Measurements from ENCODE around the gene ATP2C2. TPM values are rescaled to one million over a fixed set of nuclear protein-coding genes. Genes with fewer than 3 reads are reported as not detected.

The ATP2C2 gene
- total RNA-seq, 1 experiment from 2014 or later = not detected

DNA sequence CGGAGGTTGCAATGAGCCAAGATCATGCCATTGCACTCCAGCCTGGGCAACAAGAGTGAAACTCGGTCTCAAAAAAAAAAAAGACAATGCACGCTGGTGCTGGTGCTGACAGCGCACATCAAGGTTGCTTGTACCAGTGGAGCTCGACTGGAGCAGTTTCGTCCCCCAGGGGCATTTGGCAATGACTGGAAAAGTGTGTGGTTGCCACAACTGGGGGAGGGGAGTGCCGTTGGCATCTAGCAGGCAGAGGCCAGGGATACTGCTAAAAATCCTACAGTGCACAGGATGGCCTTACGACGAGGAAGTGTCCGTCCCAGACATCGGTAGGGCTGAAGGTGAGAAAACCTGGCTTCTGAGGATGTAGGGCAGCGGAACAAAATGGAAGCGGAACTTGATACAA, 133.7 kb downstream of the ATP2C2 start:
- TF ChIP-seq EZH2 (IDR thresholded peaks at IDR 0.05; ENCODE audit: borderline replicate concordance, low read depth, low read length, poor library complexity, severe bottlenecking) = no peak
- TF ChIP-seq, protein P1, sequence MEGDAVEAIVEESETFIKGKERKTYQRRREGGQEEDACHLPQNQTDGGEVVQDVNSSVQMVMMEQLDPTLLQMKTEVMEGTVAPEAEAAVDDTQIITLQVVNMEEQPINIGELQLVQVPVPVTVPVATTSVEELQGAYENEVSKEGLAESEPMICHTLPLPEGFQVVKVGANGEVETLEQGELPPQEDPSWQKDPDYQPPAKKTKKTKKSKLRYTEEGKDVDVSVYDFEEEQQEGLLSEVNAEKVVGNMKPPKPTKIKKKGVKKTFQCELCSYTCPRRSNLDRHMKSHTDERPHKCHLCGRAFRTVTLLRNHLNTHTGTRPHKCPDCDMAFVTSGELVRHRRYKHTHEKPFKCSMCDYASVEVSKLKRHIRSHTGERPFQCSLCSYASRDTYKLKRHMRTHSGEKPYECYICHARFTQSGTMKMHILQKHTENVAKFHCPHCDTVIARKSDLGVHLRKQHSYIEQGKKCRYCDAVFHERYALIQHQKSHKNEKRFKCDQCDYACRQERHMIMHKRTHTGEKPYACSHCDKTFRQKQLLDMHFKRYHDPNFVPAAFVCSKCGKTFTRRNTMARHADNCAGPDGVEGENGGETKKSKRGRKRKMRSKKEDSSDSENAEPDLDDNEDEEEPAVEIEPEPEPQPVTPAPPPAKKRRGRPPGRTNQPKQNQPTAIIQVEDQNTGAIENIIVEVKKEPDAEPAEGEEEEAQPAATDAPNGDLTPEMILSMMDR (conservative IDR thresholded peaks at IDR 0.05; ENCODE audit: low read depth, low read length) = no peak
- no peak overlapping the region for H3K27ac ChIP-seq (ENCODE audit: low read depth, low read length, poor library complexity, severe bottlenecking)
- intact Hi-C loops (cut with micrococcal nuclease; ENCODE audit: unreplicated experiment) = no loop called here
- no peaks in the 10 kb centered on the region for H3K9me3 ChIP-seq (ENCODE audit: low read depth, low read length, poor library complexity, severe bottlenecking)
- no peak for DNase-seq (ENCODE audit: low spot score)
- CTCF ChIA-PET = no interaction called here
- POLR2A ChIA-PET (ENCODE audit: low non-redundant PET) = no interaction called here
- BruUV-seq (replicated peaks) = no TSS peak
- H3K36me3 ChIP-seq (ENCODE audit: insufficient read depth, low read length, poor library complexity, severe bottlenecking) = no peaks in the 10 kb centered on the region
- no peaks in the 10 kb centered on the region for H3K27me3 ChIP-seq (replicated peaks; ENCODE audit: insufficient read depth, low read depth, low read length, poor library complexity)
- peaks cover 3% of the 10 kb centered on the region for H3K4me1 ChIP-seq (ENCODE audit: insufficient read depth, low read length, poor library complexity, severe bottlenecking)
- H3K4me3 ChIP-seq (ENCODE audit: low read depth, low read length, poor library complexity, severe bottlenecking) = no peak overlapping the region

DNA sequence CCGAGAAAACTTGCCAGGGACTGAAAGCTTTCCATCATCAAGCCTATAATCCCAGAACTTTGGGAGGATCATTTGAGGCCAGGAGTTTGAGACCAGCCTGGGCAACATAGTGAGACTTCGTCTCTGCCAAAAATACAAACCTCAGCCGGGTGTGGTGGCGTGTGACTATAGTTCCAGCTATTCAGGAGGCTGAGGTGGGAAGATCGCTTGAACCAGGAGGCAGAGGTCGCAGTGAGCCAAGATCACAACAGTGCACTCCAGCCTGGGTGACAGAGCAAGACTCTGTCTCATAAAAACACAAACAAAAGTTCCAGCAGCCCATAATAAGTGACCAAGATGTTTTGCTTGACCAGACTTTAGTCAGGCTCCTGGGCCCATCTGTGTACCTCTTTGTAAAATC, 134.2 kb downstream of the ATP2C2 start:
- peaks cover 3% of the 10 kb centered on the region for H3K4me1 ChIP-seq (ENCODE audit: insufficient read depth, low read length, poor library complexity, severe bottlenecking)
- H3K27me3 ChIP-seq (replicated peaks; ENCODE audit: insufficient read depth, low read depth, low read length, poor library complexity) = no peaks in the 10 kb centered on the region
- H3K4me3 ChIP-seq (ENCODE audit: low read depth, low read length, poor library complexity, severe bottlenecking) = no peak overlapping the region
- no peaks in the 10 kb centered on the region for H3K9me3 ChIP-seq (ENCODE audit: low read depth, low read length, poor library complexity, severe bottlenecking)
- intact Hi-C loops (cut with micrococcal nuclease; ENCODE audit: unreplicated experiment) = no loop called here
- TF ChIP-seq, protein P1 (conservative IDR thresholded peaks at IDR 0.05; ENCODE audit: low read depth, low read length) = no peak
- no peak for TF ChIP-seq EZH2 (IDR thresholded peaks at IDR 0.05; ENCODE audit: borderline replicate concordance, low read depth, low read length, poor library complexity, severe bottlenecking)
- BruUV-seq (replicated peaks) = no TSS peak
- no peak overlapping the region for H3K27ac ChIP-seq (ENCODE audit: low read depth, low read length, poor library complexity, severe bottlenecking)
- DNase-seq (ENCODE audit: low spot score) = no peak
- H3K36me3 ChIP-seq (ENCODE audit: insufficient read depth, low read length, poor library complexity, severe bottlenecking) = no peaks in the 10 kb centered on the region
- ChIA-PET CTCF (interaction anchor here (0.6 kb wide), 1 partner anchor 11 kb away, joined by 3 read pairs; no protein-coding TSS in a partner anchor), POLR2A (ENCODE audit: low non-redundant PET) (no interaction called here)

DNA sequence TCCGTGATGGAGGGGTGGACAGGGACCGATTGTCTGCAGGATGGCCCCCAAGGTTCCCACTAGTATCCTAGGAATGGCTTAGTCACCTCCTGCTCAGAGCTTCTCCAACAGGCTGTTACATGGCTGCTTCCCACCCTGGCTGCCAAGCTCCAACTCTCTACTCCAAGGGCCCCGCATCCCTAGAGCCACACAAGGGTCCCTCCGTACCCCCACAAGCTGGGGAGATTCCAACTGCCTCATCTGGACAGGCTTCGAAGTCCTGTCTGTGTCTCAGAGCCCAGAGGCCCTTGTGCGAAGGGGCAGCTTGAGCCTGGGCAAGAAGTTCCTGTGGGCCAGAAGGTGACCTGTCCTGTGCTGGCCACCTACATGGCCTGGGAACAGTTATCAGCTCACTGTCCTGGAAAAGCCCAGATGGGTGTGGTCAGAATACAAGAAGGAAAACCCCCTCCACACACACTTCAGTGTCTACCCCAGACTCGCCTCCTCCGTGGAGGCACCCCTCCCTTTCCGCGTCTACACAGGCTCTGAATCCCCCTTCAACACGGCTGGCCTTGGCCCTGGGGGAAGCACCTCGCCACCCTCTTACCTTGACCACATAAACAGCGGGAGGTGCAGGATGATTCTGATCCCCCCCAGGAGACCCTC, 135.5 kb downstream of the ATP2C2 start:
- POLR2A ChIA-PET (ENCODE audit: low non-redundant PET) = interaction anchor here (0.6 kb wide), 1 partner anchor 62 kb away, joined by 3 read pairs; no protein-coding TSS in a partner anchor
- BruUV-seq (replicated peaks) = no TSS peak
- H3K27me3 ChIP-seq (replicated peaks; ENCODE audit: insufficient read depth, low read depth, low read length, poor library complexity) = no peaks in the 10 kb centered on the region

More for the DNA sequence above, 135.5 kb downstream of the ATP2C2 start:
- intact Hi-C loops (cut with micrococcal nuclease; ENCODE audit: unreplicated experiment) = no loop called here
- Histone ChIP-seq H3K27ac (ENCODE audit: low read depth, low read length, poor library complexity, severe bottlenecking) (peak overlapping the region; percentile 84), H3K36me3 (ENCODE audit: insufficient read depth, low read length, poor library complexity, severe bottlenecking) (no peaks in the 10 kb centered on the region), H3K4me3 (ENCODE audit: low read depth, low read length, poor library complexity, severe bottlenecking) (peak overlapping the region; percentile 72), H3K9me3 (ENCODE audit: low read depth, low read length, poor library complexity, severe bottlenecking) (no peaks in the 10 kb centered on the region), H3K4me1 (ENCODE audit: insufficient read depth, low read length, poor library complexity, severe bottlenecking) (peaks cover 3% of the 10 kb centered on the region)
- CTCF ChIA-PET = no interaction called here
- no peak for DNase-seq (ENCODE audit: low spot score)
- TF ChIP-seq, protein P1 (conservative IDR thresholded peaks at IDR 0.05; ENCODE audit: low read depth, low read length) = no peak
- TF ChIP-seq EZH2 (IDR thresholded peaks at IDR 0.05; ENCODE audit: borderline replicate concordance, low read depth, low read length, poor library complexity, severe bottlenecking) = no peak
